Left ventricle myocardium inferior (tissue), 1 donor: Measurements from ENCODE around the gene NFIC. TPM values are rescaled to one million over a fixed set of nuclear protein-coding genes. Genes with fewer than 3 reads are reported as not detected.
A peak's percentile ranks its signal among the peaks of the same experiment; 100 is the strongest.
"Not testable (repeated sequence)": the region's sequence is repeated elsewhere in the genome, so short reads cannot be mapped to it uniquely, and the experiment has no call there.

Source experiments
- DNase-seq: peaks from one replicate; pipeline ENCODE4 v3.0.0-alpha.2; 2020
- H3K27ac ChIP-seq: fragments of 200-600 bp; replicated peaks from 2 replicates; pipeline ENCODE4 v1.8.0; 2021
- H3K27me3 ChIP-seq: fragments of 200-600 bp; 2 replicates; pipeline ENCODE4 v1.8.0; 2021; ENCODE audit warnings: low read depth
- H3K36me3 ChIP-seq: fragments of 200-600 bp; 2 replicates; pipeline ENCODE4 v1.8.0; 2021
- H3K4me1 ChIP-seq: fragments of 200-600 bp; 2 replicates; pipeline ENCODE4 v1.8.0; 2021
- H3K4me3 ChIP-seq: fragments of 200-600 bp; 2 replicates; pipeline ENCODE4 v1.8.0; 2021; ENCODE audit warnings: mild to moderate bottlenecking, moderate library complexity
- H3K9me3 ChIP-seq: fragments of 200-600 bp; replicated peaks from 2 replicates; pipeline ENCODE4 v1.8.0; 2021
- CTCF ChIP-seq: fragments of 200-600 bp; IDR thresholded peaks from 2 replicates; pipeline ENCODE4 v1.8.0; 2021; ENCODE audit warnings: antibody characterized with exemption, mild to moderate bottlenecking, borderline replicate concordance
- intact Hi-C: fragments of 100-400 bp; cut with micrococcal nuclease; formaldehyde crosslinking; loops from one replicate; pipeline ENCODE4 v1.11.0; 2022
- total RNA-seq: library from RNA; stranded (reverse); fragmentation: NEBNext Ultra II Directional; extraction: Animal tissue kit (Norgen Biotek cat#: 25700); gene quantifications from one replicate; pipeline ENCODE4 v1.2.1, GENCODE V29; 2021
- donor health status: DM: no; HTN: yes; CAD: no; lungs with severe emphysema.

NFIC gene
- total RNA-seq, 1 donor from 2014 or later = 145 TPM

- intact Hi-C loops = no loop called here
- H3K4me1 ChIP-seq = peaks cover 71% of the 10 kb centered on the region
- no peaks in the 10 kb centered on the region for H3K36me3 ChIP-seq
- peak overlapping the region; percentile 89 for H3K27ac ChIP-seq
- peak overlapping the region; percentile 53 for H3K4me3 ChIP-seq
- no peaks in the 10 kb centered on the region for H3K27me3 ChIP-seq
- no peak for TF ChIP-seq CTCF
- H3K9me3 ChIP-seq = no peaks in the 10 kb centered on the region
- DNase-seq = peak; percentile 71
These were observed 8.2 kb downstream of the NFIC start for GRCh38 chr19:3374369-3375112.

GRCh38 chr19:3375221-3376090 lies 9.1 kb downstream of the NFIC start:
- TF ChIP-seq CTCF = no peak
- Histone ChIP-seq H3K27me3 (no peaks in the 10 kb centered on the region), H3K27ac (peak overlapping the region; percentile 89), H3K4me3 (peak overlapping the region; percentile 53), H3K4me1 (peaks cover 70% of the 10 kb centered on the region), H3K36me3 (no peaks in the 10 kb centered on the region), H3K9me3 (no peaks in the 10 kb centered on the region)
- DNase-seq = peak; percentile 87
- intact Hi-C loops = no loop called here

- H3K4me1 ChIP-seq = peaks cover 70% of the 10 kb centered on the region
- peak overlapping the region; percentile 89 for H3K27ac ChIP-seq
- H3K9me3 ChIP-seq, intact Hi-C loops, H3K36me3 ChIP-seq, DNase-seq, H3K27me3 ChIP-seq: not testable (repeated sequence)
- peak overlapping the region; percentile 53 for H3K4me3 ChIP-seq
These were observed 9.7 kb downstream of the NFIC start for GRCh38 chr19:3376091-3376455.

GRCh38 chr19:3378352-3379150 lies 12.2 kb downstream of the NFIC start:
- Histone ChIP-seq H3K9me3 (no peaks in the 10 kb centered on the region), H3K27ac (peak overlapping the region; percentile 89), H3K4me3 (no peak overlapping the region), H3K4me1 (peaks cover 81% of the 10 kb centered on the region), H3K27me3 (no peaks in the 10 kb centered on the region), H3K36me3 (peaks cover 11% of the 10 kb centered on the region)
- intact Hi-C loops = no loop called here
- DNase-seq = no peak
- no peak for TF ChIP-seq CTCF

GRCh38 chr19:3380829-3381228 lies 14.4 kb downstream of the NFIC start:
- no peak overlapping the region for H3K4me3 ChIP-seq
- intact Hi-C loops = no loop called here
- peaks cover 81% of the 10 kb centered on the region for H3K4me1 ChIP-seq
- peaks cover 11% of the 10 kb centered on the region for H3K36me3 ChIP-seq
- no peaks in the 10 kb centered on the region for H3K9me3 ChIP-seq
- peak overlapping the region; percentile 89 for H3K27ac ChIP-seq
- no peak for TF ChIP-seq CTCF
- no peaks in the 10 kb centered on the region for H3K27me3 ChIP-seq
- no peak for DNase-seq
